Measurements from ENCODE around the gene GRID2.

The GRID2 gene

DNA sequence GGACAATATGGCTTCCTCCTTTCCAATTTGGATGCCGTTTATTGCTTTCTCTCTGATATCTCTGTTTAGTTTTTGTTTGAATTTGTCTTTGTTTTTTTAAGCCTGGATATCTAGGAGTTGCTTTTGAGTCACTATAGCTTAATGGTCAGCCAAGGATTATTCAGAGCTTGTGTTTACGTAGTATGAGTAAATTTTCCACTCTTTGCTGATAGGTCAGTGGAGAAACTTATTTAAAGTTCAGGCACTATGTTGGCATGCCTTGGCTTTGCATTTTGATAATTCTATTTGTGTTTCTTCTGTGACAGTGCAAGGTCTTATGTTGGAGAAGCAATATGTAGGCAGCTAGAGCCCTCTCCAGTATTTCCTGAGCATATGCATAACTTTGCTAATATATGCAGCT is 315.2 kb downstream of the GRID2 start:
- no peaks in the 10 kb centered on the region for H3K27me3 ChIP-seq (ENCODE audit: control insufficient read depth, insufficient read depth, low read length)

GRCh38 chr4:92629302-92629701 is 325.5 kb downstream of the GRID2 start:
- H3K9me3 ChIP-seq (ENCODE audit: control insufficient read depth, insufficient read depth, low read depth, low read length) = no peaks in the 10 kb centered on the region
- no peaks in the 10 kb centered on the region for H3K27me3 ChIP-seq (ENCODE audit: control insufficient read depth, insufficient read depth, low read length)
- no peak overlapping the region for H3K27ac ChIP-seq (ENCODE audit: low read depth, low read length)
- peaks cover 3% of the 10 kb centered on the region; the same call in 1 of the 2 replicates for H3K4me1 ChIP-seq (ENCODE audit: control insufficient read depth, insufficient read depth, low read length)
- H3K9ac ChIP-seq (ENCODE audit: low read length) = no peak overlapping the region
- H3K4me3 ChIP-seq (ENCODE audit: low read depth, low read length) = no peak overlapping the region
- no peaks in the 10 kb centered on the region for H3K36me3 ChIP-seq (ENCODE audit: control insufficient read depth, insufficient read depth, low read length)

More for the DNA sequence above, 315.2 kb downstream of the GRID2 start:
- Histone ChIP-seq H3K27ac (ENCODE audit: low read depth, low read length) (no peak overlapping the region), H3K9ac (ENCODE audit: low read length) (no peak overlapping the region), H3K4me1 (ENCODE audit: control insufficient read depth, insufficient read depth, low read length) (no peaks in the 10 kb centered on the region), H3K4me3 (ENCODE audit: low read depth, low read length) (no peak overlapping the region), H3K36me3 (ENCODE audit: control insufficient read depth, insufficient read depth, low read length) (no peaks in the 10 kb centered on the region), H3K9me3 (ENCODE audit: control insufficient read depth, insufficient read depth, low read depth, low read length) (no peaks in the 10 kb centered on the region)

GRCh38 chr4:92634882-92635281 is 331.1 kb downstream of the GRID2 start:
- H3K27ac ChIP-seq (ENCODE audit: low read depth, low read length) = no peak overlapping the region
- H3K9me3 ChIP-seq (ENCODE audit: control insufficient read depth, insufficient read depth, low read depth, low read length) = no peaks in the 10 kb centered on the region
- no peaks in the 10 kb centered on the region for H3K27me3 ChIP-seq (ENCODE audit: control insufficient read depth, insufficient read depth, low read length)
- H3K4me1 ChIP-seq (ENCODE audit: control insufficient read depth, insufficient read depth, low read length) = peaks cover 3% of the 10 kb centered on the region; the same call in 1 of the 2 replicates
- no peaks in the 10 kb centered on the region for H3K36me3 ChIP-seq (ENCODE audit: control insufficient read depth, insufficient read depth, low read length)
- H3K9ac ChIP-seq (ENCODE audit: low read length) = no peak overlapping the region
- no peak overlapping the region for H3K4me3 ChIP-seq (ENCODE audit: low read depth, low read length)

GRCh38 chr4:92636038-92636806 is 332.5 kb downstream of the GRID2 start:
- H3K4me1 ChIP-seq (ENCODE audit: control insufficient read depth, insufficient read depth, low read length) = no peaks in the 10 kb centered on the region
- no peaks in the 10 kb centered on the region for H3K36me3 ChIP-seq (ENCODE audit: control insufficient read depth, insufficient read depth, low read length)
- H3K9ac ChIP-seq (ENCODE audit: low read length) = no peak overlapping the region
- no peak overlapping the region for H3K4me3 ChIP-seq (ENCODE audit: low read depth, low read length)
- H3K27me3 ChIP-seq (ENCODE audit: control insufficient read depth, insufficient read depth, low read length) = no peaks in the 10 kb centered on the region
- H3K9me3 ChIP-seq (ENCODE audit: control insufficient read depth, insufficient read depth, low read depth, low read length) = no peaks in the 10 kb centered on the region
- H3K27ac ChIP-seq (ENCODE audit: low read depth, low read length) = no peak overlapping the region

- Histone ChIP-seq H3K27me3 (ENCODE audit: control insufficient read depth, insufficient read depth, low read length) (no peaks in the 10 kb centered on the region), H3K36me3 (ENCODE audit: control insufficient read depth, insufficient read depth, low read length) (no peaks in the 10 kb centered on the region), H3K9me3 (ENCODE audit: control insufficient read depth, insufficient read depth, low read depth, low read length) (no peaks in the 10 kb centered on the region), H3K4me1 (ENCODE audit: control insufficient read depth, insufficient read depth, low read length) (no peaks in the 10 kb centered on the region), H3K27ac (ENCODE audit: low read depth, low read length) (no peak overlapping the region), H3K9ac (ENCODE audit: low read length) (no peak overlapping the region), H3K4me3 (ENCODE audit: low read depth, low read length) (no peak overlapping the region)
These were observed 337.6 kb downstream of the GRID2 start for GRCh38 chr4:92641409-92641808.

- Histone ChIP-seq H3K9me3 (ENCODE audit: control insufficient read depth, insufficient read depth, low read depth, low read length) (no peaks in the 10 kb centered on the region), H3K4me1 (ENCODE audit: control insufficient read depth, insufficient read depth, low read length) (no peaks in the 10 kb centered on the region), H3K9ac (ENCODE audit: low read length) (no peak overlapping the region), H3K4me3 (ENCODE audit: low read depth, low read length) (no peak overlapping the region), H3K36me3 (ENCODE audit: control insufficient read depth, insufficient read depth, low read length) (no peaks in the 10 kb centered on the region; the same call in 1 of the 2 replicates), H3K27me3 (ENCODE audit: control insufficient read depth, insufficient read depth, low read length) (no peaks in the 10 kb centered on the region), H3K27ac (ENCODE audit: low read depth, low read length) (no peak overlapping the region)
These were observed 343.1 kb downstream of the GRID2 start for GRCh38 chr4:92646826-92647225.

DNA sequence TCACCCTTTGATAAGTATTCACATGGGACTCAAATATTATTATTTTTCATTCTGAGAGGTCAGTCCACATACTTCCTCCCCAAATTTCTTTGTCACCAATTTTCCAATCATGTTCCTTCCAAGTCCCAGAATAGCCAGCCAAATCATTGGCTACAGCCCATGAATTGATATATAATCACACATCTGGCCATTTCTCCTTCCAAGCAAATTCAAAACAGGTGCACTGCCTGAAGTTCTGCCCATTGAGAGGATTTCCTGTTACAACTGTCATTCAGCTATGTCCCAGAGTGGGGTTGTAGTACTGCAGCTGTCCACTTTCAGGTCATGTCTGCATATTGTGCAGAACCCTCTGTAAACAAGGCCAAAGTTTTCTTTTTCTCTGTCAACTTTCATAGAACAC is 347.8 kb downstream of the GRID2 start:
- Histone ChIP-seq H3K9me3 (ENCODE audit: control insufficient read depth, insufficient read depth, low read depth, low read length) (no peaks in the 10 kb centered on the region), H3K36me3 (ENCODE audit: control insufficient read depth, insufficient read depth, low read length) (no peaks in the 10 kb centered on the region; the same call in 1 of the 2 replicates), H3K9ac (ENCODE audit: low read length) (no peak overlapping the region), H3K27ac (ENCODE audit: low read depth, low read length) (no peak overlapping the region), H3K4me3 (ENCODE audit: low read depth, low read length) (no peak overlapping the region), H3K27me3 (ENCODE audit: control insufficient read depth, insufficient read depth, low read length) (no peaks in the 10 kb centered on the region), H3K4me1 (ENCODE audit: control insufficient read depth, insufficient read depth, low read length) (no peaks in the 10 kb centered on the region)

DNA sequence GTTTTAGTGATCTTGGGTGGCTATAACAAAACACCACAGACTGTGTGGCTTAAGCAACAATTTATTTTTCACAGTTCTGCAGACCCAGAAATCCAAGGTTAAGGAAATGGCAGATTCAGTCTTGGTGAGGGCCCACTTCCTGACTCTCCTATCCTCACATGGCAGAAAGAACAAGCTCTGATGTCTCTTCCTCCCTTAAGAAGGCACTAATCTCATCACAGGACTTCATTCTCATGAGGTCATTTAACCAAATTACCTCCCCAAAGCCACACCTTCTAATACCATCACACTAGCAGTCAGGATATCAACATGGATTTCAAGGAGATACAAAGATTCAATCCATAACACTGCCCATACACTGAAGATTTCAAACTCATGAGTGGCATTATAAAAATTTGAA is 350.3 kb downstream of the GRID2 start:
- H3K9ac ChIP-seq (ENCODE audit: low read length) = no peak overlapping the region
- H3K27ac ChIP-seq (ENCODE audit: low read depth, low read length) = no peak overlapping the region
- H3K27me3 ChIP-seq (ENCODE audit: control insufficient read depth, insufficient read depth, low read length) = no peaks in the 10 kb centered on the region
- no peak overlapping the region for H3K4me3 ChIP-seq (ENCODE audit: low read depth, low read length)
- H3K9me3 ChIP-seq (ENCODE audit: control insufficient read depth, insufficient read depth, low read depth, low read length) = no peaks in the 10 kb centered on the region
- no peaks in the 10 kb centered on the region for H3K4me1 ChIP-seq (ENCODE audit: control insufficient read depth, insufficient read depth, low read length)
- no peaks in the 10 kb centered on the region; the same call in 1 of the 2 replicates for H3K36me3 ChIP-seq (ENCODE audit: control insufficient read depth, insufficient read depth, low read length)

DNA sequence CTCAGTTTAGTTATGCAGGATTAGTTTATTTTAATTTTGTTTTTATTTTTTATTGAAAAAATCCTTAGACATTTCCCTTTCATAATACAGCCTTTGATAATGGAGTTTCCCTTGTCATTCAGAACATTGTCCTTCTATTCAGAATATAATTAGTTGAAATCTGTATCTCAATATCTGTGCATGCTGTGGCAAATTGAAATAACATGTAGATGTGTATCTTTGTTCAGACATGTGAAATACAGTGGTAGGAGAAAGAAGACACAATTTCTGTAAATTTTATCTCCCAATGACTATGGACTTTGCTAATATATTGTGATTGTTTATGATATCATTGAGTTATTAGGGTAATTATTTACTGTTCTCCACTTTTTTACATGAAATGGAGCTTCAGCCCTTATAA is 353.9 kb downstream of the GRID2 start:
- H3K4me1 ChIP-seq (ENCODE audit: control insufficient read depth, insufficient read depth, low read length) = no peaks in the 10 kb centered on the region
- no peak overlapping the region for H3K4me3 ChIP-seq (ENCODE audit: low read depth, low read length)
- no peaks in the 10 kb centered on the region for H3K36me3 ChIP-seq (ENCODE audit: control insufficient read depth, insufficient read depth, low read length)
- no peaks in the 10 kb centered on the region for H3K9me3 ChIP-seq (ENCODE audit: control insufficient read depth, insufficient read depth, low read depth, low read length)
- no peak overlapping the region for H3K9ac ChIP-seq (ENCODE audit: low read length)
- no peaks in the 10 kb centered on the region for H3K27me3 ChIP-seq (ENCODE audit: control insufficient read depth, insufficient read depth, low read length)
- no peak overlapping the region for H3K27ac ChIP-seq (ENCODE audit: low read depth, low read length)

- Histone ChIP-seq H3K27ac (ENCODE audit: low read depth, low read length) (no peak overlapping the region), H3K9ac (ENCODE audit: low read length) (no peak overlapping the region), H3K4me1 (ENCODE audit: control insufficient read depth, insufficient read depth, low read length) (no peaks in the 10 kb centered on the region), H3K27me3 (ENCODE audit: control insufficient read depth, insufficient read depth, low read length) (no peaks in the 10 kb centered on the region), H3K36me3 (ENCODE audit: control insufficient read depth, insufficient read depth, low read length) (no peaks in the 10 kb centered on the region), H3K9me3 (ENCODE audit: control insufficient read depth, insufficient read depth, low read depth, low read length) (no peaks in the 10 kb centered on the region), H3K4me3 (ENCODE audit: low read depth, low read length) (no peak overlapping the region)
These were observed 354.6 kb downstream of the GRID2 start for GRCh38 chr4:92658318-92658717.

DNA sequence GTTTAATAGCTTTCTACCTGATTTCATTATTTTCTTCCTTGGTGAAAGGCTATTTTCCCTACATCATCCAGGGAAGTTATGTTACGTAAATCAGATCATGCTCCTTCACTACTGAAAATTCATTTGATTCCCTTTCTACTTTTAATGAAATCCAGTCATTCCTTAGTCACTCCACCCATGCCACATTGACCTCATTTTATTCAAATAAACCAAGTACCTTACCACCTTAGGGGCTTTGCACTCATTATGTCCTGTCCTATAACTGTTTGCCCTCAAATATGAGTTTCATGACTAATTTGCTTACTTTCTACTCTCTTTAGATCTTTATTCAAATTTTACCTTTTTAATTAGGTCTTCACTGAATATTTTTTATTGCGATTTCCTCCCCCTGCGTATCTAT is 374.0 kb downstream of the GRID2 start:
- Histone ChIP-seq H3K4me3 (ENCODE audit: low read depth, low read length) (no peak overlapping the region), H3K27ac (ENCODE audit: low read depth, low read length) (no peak overlapping the region), H3K9ac (ENCODE audit: low read length) (no peak overlapping the region), H3K9me3 (ENCODE audit: control insufficient read depth, insufficient read depth, low read depth, low read length) (no peaks in the 10 kb centered on the region), H3K4me1 (ENCODE audit: control insufficient read depth, insufficient read depth, low read length) (no peaks in the 10 kb centered on the region), H3K27me3 (ENCODE audit: control insufficient read depth, insufficient read depth, low read length) (no peaks in the 10 kb centered on the region), H3K36me3 (ENCODE audit: control insufficient read depth, insufficient read depth, low read length) (no peaks in the 10 kb centered on the region)
